Astrocyte (in vitro differentiated cells and primary cell): Measurements from ENCODE around the gene SNAI1. TPM values are rescaled to one million over a fixed set of nuclear protein-coding genes. Genes with fewer than 3 reads are reported as not detected.
A peak's percentile ranks its signal among the peaks of the same experiment; 100 is the strongest.

Experiments used
- DNase-seq: peaks from one replicate; pipeline ENCODE4 v3.0.0-alpha.2; 2010; ENCODE audit warnings: low read depth
- FAIRE-seq: peaks from 2 replicates; lab custom pipeline; 2011; peaks lifted over from hg19 to GRCh38; lab: Jason Lieb, UNC
- H2AFZ ChIP-seq: 2 replicates; pipeline ENCODE4 v1.6.0; 2012; ENCODE audit warnings: low read depth, low read length, inconsistent platforms
- H3K27ac ChIP-seq: 2 replicates; pipeline ENCODE4 v1.5.1; 2011; ENCODE audit warnings: low read depth, low read length, inconsistent platforms
- H3K27me3 ChIP-seq: 2 replicates; pipeline ENCODE4 v1.6.0; 2011; ENCODE audit warnings: low read length, inconsistent platforms; ENCODE audit not compliant: insufficient read depth
- H3K36me3 ChIP-seq: 2 replicates; pipeline ENCODE4 v1.5.1; 2011; ENCODE audit warnings: low read length, inconsistent platforms; ENCODE audit not compliant: insufficient read depth
- H3K4me1 ChIP-seq: 2 replicates; pipeline ENCODE4 v1.5.1; 2011; ENCODE audit warnings: low read length, inconsistent platforms; ENCODE audit not compliant: insufficient read depth
- H3K4me2 ChIP-seq: 2 replicates; pipeline ENCODE4 v1.6.0; 2012; ENCODE audit warnings: low read length, inconsistent platforms
- H3K4me3 ChIP-seq: 2 replicates; pipeline ENCODE4 v1.5.1; 2011; ENCODE audit warnings: low read depth, mild to moderate bottlenecking, low read length, inconsistent platforms; ENCODE audit not compliant: insufficient read depth
- H3K79me2 ChIP-seq: 2 replicates; pipeline ENCODE4 v1.6.0; 2012; ENCODE audit warnings: mild to moderate bottlenecking, low read length, inconsistent platforms; ENCODE audit not compliant: insufficient read depth
- H3K9ac ChIP-seq: 2 replicates; pipeline ENCODE4 v1.6.0; 2012; ENCODE audit warnings: mild to moderate bottlenecking, low read length, inconsistent platforms
- H3K9me3 ChIP-seq: 2 replicates; pipeline ENCODE4 v1.5.1; 2012; ENCODE audit warnings: low read depth, mild to moderate bottlenecking, low read length, inconsistent platforms; ENCODE audit not compliant: insufficient read depth
- H4K20me1 ChIP-seq: 2 replicates; pipeline ENCODE4 v1.6.0; 2012; ENCODE audit warnings: low read length, inconsistent platforms; ENCODE audit not compliant: insufficient read depth
- H3K27ac Mint-ChIP-seq: one replicate; pipeline ENCODE4 v1.8.0; 2021; ENCODE audit warnings: mild to moderate bottlenecking, mixed read lengths; ENCODE audit not compliant: unreplicated experiment
- H3K27me3 Mint-ChIP-seq: one replicate; pipeline ENCODE4 v1.8.0; 2021; ENCODE audit warnings: low read depth, mixed read lengths; ENCODE audit not compliant: unreplicated experiment
- H3K36me3 Mint-ChIP-seq: one replicate; pipeline ENCODE4 v1.8.0; 2021; ENCODE audit warnings: low read depth, mixed read lengths; ENCODE audit not compliant: unreplicated experiment
- H3K4me1 Mint-ChIP-seq: one replicate; pipeline ENCODE4 v1.8.0; 2021; ENCODE audit warnings: low read depth, mixed read lengths; ENCODE audit not compliant: unreplicated experiment
- H3K4me3 Mint-ChIP-seq: one replicate; pipeline ENCODE4 v1.8.0; 2021; ENCODE audit warnings: mild to moderate bottlenecking, moderate library complexity, mixed read lengths; ENCODE audit not compliant: unreplicated experiment
- H3K9me3 Mint-ChIP-seq: one replicate; pipeline ENCODE4 v1.8.0; 2021; ENCODE audit warnings: mild to moderate bottlenecking, mixed read lengths; ENCODE audit not compliant: unreplicated experiment
- EZH2 ChIP-seq: IDR thresholded peaks from 2 replicates; pipeline ENCODE4 v1.6.1; 2012; ENCODE audit warnings: mild to moderate bottlenecking, low read length, inconsistent platforms; ENCODE audit not compliant: insufficient read depth
- total RNA-seq: library from RNA; stranded (reverse); gene quantifications from 2 replicates; pipeline ENCODE4 v1.2.1, GENCODE V29; 2021
- TF ChIP-seq, protein P1 (sequence below): IDR thresholded peaks from 2 replicates; pipeline ENCODE4 v1.5.1; 2011; ENCODE audit warnings: low read depth, mild to moderate bottlenecking, inconsistent platforms, low read length, moderate library complexity; ENCODE audit not compliant: insufficient read depth

SNAI1 gene
- total RNA-seq, 1 donor from 2014 or later = 9.1 TPM

DNA sequence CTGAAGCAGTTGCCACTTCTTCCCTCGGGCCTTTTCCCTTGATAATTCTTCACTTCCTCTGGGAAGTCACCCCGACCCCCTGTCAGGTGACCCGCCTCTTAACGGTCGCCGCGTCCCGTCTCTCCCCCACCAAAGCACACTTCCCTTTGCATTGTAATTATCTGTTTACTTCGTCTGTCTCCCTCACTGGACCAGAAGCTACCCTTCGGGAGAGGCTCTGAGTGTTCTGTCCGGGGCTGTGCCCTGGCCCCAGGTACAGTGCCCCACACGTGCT is 771 bp upstream of the SNAI1 start:
- H3K4me3 ChIP-seq = peak overlapping the region; percentile 51

DNA sequence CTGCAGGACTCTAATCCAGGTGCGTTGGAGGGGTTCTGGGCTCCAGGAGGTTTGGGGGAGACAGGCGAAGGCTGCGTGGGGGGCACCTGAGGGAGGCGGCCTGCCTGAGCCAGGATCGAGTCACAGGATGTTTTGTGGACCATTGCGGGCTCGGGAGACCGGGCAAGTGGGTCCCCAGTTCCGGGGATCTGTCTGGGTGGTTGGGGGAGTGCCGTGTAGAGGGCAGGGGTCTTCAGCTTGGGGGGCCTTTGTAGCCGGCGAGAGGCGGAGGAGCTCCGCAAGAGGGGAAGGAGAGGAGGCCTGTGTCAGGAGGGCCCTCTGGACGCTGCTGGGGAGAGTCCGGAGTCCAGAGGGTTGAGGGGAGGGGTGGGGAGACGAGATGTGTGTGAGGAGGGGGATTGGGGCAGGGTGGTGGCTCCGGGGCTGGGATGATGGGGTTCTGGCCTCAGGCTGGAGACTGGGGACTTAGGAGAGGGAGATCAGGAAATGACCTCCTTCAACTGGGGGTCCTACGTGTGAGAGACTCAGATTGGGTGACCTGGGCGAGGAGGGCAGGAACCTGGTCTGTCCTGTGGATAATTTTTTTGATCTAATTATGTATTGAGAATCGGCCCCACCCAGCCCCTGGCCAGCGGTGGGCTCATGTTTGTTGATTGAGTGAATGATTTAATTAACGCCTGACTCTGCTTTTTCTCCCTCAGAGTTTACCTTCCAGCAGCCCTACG is 505 bp downstream of the SNAI1 start:
- Mint-ChIP-seq H3K36me3 (peaks cover 4% of the 10 kb centered on the region), H3K9me3 (no peaks in the 10 kb centered on the region), H3K27ac (peak overlapping the region; percentile 26), H3K4me3 (peak overlapping the region; percentile 94), H3K27me3 (peaks cover 16% of the 10 kb centered on the region), H3K4me1 (peaks cover 30% of the 10 kb centered on the region)
- Histone ChIP-seq H3K9me3 (no peaks in the 10 kb centered on the region), H3K27ac (peak overlapping the region; percentile 66), H3K4me3 (peak overlapping the region; percentile 86), H3K36me3 (no peaks in the 10 kb centered on the region), H4K20me1 (peaks cover 41% of the 10 kb centered on the region), H3K4me1 (peaks cover 47% of the 10 kb centered on the region), H3K4me2 (peak overlapping the region; percentile 99), H3K9ac (peak overlapping the region; percentile 97), H2AFZ (no peak overlapping the region), H3K79me2 (peaks cover 50% of the 10 kb centered on the region), H3K27me3 (peaks cover 6% of the 10 kb centered on the region)
- no peak for TF ChIP-seq EZH2
- TF ChIP-seq, protein P1, sequence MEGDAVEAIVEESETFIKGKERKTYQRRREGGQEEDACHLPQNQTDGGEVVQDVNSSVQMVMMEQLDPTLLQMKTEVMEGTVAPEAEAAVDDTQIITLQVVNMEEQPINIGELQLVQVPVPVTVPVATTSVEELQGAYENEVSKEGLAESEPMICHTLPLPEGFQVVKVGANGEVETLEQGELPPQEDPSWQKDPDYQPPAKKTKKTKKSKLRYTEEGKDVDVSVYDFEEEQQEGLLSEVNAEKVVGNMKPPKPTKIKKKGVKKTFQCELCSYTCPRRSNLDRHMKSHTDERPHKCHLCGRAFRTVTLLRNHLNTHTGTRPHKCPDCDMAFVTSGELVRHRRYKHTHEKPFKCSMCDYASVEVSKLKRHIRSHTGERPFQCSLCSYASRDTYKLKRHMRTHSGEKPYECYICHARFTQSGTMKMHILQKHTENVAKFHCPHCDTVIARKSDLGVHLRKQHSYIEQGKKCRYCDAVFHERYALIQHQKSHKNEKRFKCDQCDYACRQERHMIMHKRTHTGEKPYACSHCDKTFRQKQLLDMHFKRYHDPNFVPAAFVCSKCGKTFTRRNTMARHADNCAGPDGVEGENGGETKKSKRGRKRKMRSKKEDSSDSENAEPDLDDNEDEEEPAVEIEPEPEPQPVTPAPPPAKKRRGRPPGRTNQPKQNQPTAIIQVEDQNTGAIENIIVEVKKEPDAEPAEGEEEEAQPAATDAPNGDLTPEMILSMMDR = no peak
- FAIRE-seq (no peak), DNase-seq (no peak)

More for the DNA sequence above, 771 bp upstream of the SNAI1 start:
- Mint-ChIP-seq H3K9me3 (no peaks in the 10 kb centered on the region), H3K4me3 (peak overlapping the region; percentile 75), H3K36me3 (peaks cover 4% of the 10 kb centered on the region), H3K27me3 (peaks cover 16% of the 10 kb centered on the region), H3K27ac (no peak overlapping the region), H3K4me1 (peaks cover 23% of the 10 kb centered on the region)
- no peaks in the 10 kb centered on the region for H3K36me3 ChIP-seq
- no peak for FAIRE-seq
- peak overlapping the region; percentile 99 for H3K4me2 ChIP-seq
- peak overlapping the region; percentile 14 for H3K9ac ChIP-seq
- H3K4me1 ChIP-seq = peaks cover 34% of the 10 kb centered on the region
- H3K27ac ChIP-seq = no peak overlapping the region
- DNase-seq = no peak
- peak overlapping the region; percentile 49 for H2AFZ ChIP-seq
- H3K79me2 ChIP-seq = peaks cover 42% of the 10 kb centered on the region
- peaks cover 41% of the 10 kb centered on the region for H4K20me1 ChIP-seq
- H3K9me3 ChIP-seq = no peaks in the 10 kb centered on the region
- no peak for TF ChIP-seq EZH2
- TF ChIP-seq, protein P1 = no peak
- H3K27me3 ChIP-seq = peaks cover 6% of the 10 kb centered on the region

DNA sequence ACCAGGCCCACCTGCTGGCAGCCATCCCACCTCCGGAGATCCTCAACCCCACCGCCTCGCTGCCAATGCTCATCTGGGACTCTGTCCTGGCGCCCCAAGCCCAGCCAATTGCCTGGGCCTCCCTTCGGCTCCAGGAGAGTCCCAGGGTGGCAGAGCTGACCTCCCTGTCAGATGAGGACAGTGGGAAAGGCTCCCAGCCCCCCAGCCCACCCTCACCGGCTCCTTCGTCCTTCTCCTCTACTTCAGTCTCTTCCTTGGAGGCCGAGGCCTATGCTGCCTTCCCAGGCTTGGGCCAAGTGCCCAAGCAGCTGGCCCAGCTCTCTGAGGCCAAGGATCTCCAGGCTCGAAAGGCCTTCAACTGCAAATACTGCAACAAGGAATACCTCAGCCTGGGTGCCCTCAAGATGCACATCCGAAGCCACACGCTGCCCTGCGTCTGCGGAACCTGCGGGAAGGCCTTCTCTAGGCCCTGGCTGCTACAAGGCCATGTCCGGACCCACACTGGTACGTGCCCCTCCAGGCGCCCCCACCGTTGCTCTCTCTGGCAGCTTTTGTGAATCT is 1.1 kb downstream of the SNAI1 start:
- Histone ChIP-seq H2AFZ (no peak overlapping the region), H3K4me3 (peak overlapping the region; percentile 86), H3K27ac (peak overlapping the region; percentile 5), H3K27me3 (peaks cover 6% of the 10 kb centered on the region), H3K4me1 (peaks cover 53% of the 10 kb centered on the region), H3K79me2 (peaks cover 50% of the 10 kb centered on the region), H3K9ac (peak overlapping the region; percentile 97), H3K4me2 (peak overlapping the region; percentile 99), H3K36me3 (no peaks in the 10 kb centered on the region), H3K9me3 (no peaks in the 10 kb centered on the region), H4K20me1 (peaks cover 41% of the 10 kb centered on the region)
- no peaks in the 10 kb centered on the region for H3K9me3 Mint-ChIP-seq
- peak overlapping the region; percentile 94 for H3K4me3 Mint-ChIP-seq
- peaks cover 16% of the 10 kb centered on the region for H3K27me3 Mint-ChIP-seq
- H3K4me1 Mint-ChIP-seq = peaks cover 36% of the 10 kb centered on the region
- TF ChIP-seq EZH2 = no peak
- TF ChIP-seq, protein P1 = no peak
- H3K27ac Mint-ChIP-seq = peak overlapping the region; percentile 26
- FAIRE-seq (no peak), DNase-seq (peak; percentile 25)
- peaks cover 4% of the 10 kb centered on the region for H3K36me3 Mint-ChIP-seq
